UCSD-AML1 (cell line): ENCODE results near the gene ATXN1.

Source experiments
- DNase-seq: peaks from one replicate; lab custom pipeline; 2025; ENCODE audit not compliant: unreplicated experiment; lab: John Stamatoyannopoulos, UW

The ATXN1 gene

DNA sequence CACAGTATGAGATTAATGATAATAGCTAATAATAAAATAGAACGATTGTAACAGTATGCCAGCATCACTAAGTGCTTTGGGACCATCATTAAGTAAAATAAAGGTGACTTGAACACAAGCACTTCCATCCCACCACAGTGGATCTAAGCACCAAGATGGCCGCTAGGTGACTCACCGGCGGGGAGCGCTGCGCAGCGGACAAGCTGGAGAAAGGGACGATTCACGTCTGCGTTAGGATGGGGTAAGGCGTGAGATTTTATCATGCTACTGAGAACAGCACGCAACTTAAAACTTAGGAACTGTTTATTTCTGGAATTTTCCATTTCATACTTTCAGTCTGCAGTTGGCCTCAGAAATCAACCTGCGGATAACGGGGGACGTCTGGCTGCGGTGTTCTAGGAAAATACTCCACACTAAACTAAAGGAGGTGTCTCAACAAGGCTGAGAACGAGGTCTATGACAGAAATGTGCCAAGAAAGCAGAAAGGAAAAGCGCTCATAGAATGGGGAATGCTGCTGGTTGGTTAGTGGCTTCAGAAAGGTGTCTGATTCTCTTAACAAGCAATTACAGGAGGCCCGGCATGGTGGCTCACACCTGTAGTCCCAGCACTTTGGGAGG lies 408.3 kb downstream of the ATXN1 start:
- DNase-seq, result no peak

DNA sequence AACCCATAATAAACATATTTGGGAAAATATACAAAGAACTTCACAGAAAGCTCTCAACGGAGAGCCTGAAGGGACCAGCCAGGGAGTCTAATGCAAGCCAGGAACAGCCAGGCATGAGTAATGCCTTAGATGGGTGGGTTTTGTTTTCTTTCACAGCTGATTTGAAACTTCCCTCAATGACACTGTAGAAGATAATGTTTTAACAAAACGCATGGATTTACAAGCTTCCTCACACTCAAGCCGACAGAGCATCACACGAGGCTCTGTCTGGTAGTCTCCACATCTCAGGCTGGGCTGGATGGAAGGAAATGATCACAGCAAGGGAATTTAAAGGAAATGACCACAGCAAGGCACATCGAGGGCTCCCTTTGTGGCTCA lies 409.0 kb downstream of the ATXN1 start:
- DNase-seq, result no peak

DNA sequence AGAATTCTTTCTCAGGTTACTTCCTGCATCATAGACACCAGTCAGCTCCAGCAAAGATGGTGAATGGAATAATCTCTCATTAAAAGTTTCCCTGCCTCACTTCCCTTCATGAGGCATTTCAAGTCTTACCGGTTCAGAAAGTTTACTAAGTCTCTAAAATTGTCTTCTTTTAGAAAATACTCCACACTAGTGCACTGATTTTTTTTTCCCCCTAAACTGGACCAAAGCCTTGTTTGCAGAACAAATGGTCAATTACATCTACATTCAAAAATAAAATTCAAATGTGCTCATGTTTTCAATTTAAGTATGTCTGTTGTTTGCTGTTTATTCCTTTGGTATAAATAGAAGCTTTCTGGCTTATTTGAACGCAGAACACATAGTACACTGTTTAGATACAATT lies 411.7 kb downstream of the ATXN1 start:
- DNase-seq, result no peak

DNA sequence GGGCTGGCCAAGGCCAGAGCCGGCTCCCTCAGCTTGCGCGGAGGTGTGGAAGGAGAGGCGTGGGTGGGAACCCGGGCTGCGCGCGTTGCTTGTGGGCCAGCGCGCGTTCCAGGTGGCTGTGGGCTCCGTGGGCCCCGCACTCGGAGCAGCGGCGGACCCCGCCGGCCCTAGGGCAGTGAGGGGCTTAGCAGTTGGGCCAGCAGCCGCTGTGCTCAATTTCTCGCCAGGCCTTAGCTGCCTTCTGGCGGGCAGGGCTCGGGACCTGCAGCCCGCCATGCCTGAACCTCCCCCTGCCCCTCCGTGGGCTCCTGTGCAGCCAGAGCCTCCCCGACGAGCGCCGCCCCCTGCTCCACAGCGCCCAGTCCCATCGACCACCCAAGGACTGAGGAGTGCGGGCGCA lies 414.4 kb downstream of the ATXN1 start:
- no peak for DNase-seq

DNA sequence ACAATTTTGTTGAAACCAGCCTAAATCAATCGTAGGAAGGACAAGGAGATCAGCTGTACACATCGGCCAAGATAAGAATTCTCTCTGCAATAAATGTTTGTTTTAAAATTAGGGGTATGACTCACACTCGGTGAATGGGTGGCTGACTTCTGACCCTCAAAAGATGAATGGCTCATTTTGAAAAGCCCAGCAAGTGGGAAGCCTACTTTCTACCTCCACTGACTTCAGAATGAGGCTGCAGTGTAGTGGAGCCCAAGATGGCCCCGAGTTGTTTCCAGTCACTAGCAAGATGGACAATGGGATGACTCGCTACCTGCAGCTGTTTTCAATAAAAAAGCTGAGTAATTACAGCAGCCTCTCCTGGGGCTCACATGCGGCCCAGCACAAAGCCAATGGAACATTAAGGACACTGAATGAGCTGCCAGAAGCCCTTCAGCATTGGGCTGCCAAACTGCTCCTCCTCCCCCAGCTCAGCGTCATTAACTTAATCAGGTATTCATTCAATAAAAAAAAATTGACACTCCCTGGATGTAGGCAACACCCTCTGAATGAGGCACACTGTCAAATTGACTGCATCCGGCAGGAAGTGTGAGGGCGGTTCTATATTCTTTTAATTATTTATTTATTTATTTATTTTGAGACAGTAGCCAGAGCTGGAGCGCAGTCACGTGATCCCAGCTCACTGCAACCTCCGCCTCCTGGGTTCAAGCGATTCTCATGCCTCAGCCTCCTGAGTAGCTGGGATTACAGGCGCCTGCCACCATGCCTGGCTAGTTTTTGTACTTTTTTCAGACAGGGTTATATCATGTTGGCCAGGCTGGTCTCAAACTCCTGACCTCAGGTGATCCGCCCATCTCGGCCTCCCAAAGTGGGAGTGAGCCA lies 415.6 kb downstream of the ATXN1 start:
- DNase-seq, result no peak

DNA sequence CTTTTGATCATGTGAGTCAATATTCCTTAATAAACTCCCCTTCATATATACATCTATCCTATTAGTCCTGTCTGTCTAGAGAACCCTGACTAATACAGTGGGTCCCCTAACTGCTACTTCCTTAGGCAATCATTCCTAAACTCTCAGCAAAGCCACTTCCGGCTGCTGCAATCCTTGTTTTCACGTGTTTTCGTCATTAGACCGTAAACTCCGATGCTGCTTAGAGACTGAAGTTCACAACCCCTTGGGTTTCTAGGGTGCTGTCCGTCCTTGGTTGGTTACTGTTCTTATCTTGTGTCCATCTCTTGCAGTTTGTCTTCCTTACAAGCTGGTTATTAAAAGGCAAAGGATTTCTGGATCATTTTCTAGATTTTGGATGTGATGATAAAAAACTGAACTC lies 416.5 kb downstream of the ATXN1 start:
- DNase-seq, result no peak

DNA sequence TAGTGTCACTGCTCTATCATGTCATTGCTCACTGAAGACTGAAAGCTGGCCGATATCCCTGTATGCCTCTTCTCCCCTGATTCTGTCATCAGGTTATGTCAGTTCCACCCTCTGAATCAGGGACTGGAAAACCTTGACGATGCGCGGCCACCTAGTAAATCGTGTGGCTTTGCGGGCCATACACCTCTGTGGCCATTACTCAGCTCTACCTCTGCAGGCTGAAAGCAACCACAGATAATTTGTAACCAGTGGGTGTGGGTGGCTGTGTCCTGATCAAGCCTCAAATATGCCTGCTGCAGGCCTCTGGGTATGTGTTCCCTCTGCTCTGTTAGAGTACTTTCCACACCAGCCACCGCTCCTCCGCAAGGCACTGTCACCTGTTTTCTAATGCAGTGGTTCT lies 417.7 kb downstream of the ATXN1 start:
- DNase-seq, result no peak

DNA sequence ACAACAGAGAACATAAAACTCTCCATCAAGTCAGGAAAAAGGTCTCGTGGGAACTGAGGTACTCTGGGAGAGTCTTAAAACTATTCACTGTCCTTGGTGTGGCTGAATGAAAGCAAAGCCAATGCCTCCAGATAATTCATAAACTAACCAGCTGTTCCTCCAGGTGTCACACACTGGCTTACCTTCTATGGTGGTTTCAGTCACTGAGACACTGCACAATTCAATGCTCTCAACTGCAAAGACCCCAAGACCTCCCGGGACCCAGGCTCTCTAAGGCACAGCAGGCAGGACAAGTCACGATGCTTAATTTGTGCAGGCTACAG lies 422.0 kb downstream of the ATXN1 start:
- no peak for DNase-seq

DNA sequence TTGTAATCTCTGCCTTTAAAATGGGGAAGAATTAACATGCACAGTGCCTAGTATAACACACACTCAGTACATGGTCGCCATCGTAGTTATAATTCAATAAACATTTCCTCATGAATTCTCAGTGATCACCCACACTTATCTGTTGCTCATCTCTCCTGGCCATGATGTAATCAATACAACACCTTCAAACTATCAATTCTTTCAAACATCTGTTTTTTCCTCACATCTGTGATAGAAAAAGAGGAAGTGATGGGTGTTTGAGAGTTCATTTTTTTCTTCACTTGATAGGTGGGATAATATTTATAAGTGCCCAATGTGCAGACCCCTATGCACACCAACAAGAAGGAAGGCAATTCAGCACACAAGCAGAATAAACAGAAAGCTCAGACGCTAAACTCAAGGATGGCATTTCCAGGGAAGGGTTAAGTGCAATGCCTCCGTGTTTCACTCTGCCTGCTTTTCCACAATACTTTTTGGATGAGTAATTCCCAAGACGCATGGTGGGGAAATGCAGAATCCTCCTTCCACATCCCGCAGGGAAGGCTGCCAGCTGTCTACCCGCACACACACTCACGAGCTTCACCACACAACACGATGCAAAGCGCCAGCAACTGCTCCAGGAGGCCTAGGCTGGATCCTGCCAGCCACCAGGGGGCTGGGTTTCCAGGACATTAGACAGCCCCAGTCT lies 422.5 kb downstream of the ATXN1 start:
- no peak for DNase-seq

DNA sequence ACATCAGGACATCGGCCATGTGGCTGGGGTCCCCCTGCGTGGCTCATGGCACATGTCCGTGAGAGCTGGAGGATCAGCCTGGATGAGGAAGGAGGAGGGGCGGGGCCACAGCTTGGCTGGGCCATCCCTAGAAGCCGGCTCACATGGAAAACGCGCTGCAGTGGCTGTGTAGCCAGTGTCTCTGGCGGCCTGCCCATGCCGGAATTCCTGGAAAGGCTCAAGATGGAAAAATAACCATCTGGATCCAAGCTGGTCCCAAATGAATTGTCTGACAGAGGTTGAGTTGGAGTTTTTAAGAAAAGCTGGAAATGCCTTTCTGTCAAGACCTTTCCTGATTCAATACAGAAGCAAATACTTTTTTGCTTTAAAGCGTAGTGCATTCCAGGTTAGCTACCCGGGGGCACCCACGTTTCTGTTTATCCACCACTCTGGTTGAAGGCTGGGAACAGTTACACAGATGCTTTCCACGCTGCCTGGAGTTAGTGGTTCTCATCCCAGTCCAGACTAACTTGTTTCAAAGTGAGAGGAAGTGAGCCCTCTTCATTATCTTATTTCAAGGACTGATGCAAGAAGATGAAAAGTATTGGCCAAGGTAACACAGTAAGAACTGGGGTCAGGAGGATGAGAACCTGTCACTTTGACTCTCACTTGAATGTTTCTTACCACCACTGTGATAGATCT lies 423.8 kb downstream of the ATXN1 start:
- no peak for DNase-seq

DNA sequence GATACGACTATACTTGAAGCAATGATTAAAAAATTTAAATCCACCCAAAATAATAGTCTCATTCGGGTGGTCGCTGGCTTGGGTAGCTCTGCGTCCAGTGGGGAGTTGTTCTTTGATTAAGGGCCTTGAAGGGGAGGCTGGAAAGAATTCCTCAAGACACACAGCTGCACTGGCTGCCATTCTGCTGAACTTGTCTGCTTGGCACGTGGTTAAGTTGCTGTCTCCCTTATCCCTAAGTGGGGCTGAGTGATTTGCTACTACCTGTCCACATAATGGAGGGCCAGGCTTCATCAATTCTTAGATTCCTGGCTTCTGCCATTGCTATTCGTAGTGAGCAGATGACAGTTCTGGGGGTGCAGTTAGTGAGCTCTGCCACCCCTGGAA lies 424.4 kb downstream of the ATXN1 start:
- DNase-seq, result no peak

DNA sequence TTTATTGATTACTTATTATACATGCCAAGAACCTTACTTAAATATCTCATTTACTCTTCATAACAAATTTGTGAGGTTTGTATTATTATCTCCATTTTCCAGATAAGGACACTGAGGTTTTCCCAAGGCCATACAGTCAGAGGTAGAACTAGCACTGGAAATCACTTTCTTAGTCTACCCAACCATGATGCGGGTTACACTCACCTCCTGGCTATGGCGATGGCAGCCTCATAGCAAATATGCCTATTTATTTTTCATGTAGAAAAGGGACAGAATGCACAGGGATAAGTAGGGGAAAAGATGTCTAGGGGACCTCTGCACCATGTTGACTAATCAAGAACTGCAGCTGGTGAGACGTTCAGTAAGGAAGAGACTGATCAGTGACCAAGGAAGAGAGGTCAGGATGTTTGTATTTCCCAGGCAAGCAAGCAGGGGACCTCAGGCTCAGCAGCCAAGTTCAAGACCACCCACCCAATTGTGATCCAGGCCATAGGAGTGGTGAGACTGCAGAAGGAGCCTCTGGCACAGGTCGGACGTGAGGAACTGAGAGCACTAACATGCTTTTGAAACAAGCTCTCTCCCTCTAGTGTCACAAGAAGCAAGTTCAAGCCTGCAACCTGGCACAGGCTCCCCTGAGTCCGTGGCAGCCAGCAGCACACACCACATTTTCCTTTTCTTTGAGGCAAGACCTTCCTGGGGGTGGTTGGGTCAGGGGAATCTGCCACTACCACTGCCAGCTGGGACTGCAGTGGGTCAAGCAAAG lies 425.0 kb downstream of the ATXN1 start:
- no peak for DNase-seq

DNA sequence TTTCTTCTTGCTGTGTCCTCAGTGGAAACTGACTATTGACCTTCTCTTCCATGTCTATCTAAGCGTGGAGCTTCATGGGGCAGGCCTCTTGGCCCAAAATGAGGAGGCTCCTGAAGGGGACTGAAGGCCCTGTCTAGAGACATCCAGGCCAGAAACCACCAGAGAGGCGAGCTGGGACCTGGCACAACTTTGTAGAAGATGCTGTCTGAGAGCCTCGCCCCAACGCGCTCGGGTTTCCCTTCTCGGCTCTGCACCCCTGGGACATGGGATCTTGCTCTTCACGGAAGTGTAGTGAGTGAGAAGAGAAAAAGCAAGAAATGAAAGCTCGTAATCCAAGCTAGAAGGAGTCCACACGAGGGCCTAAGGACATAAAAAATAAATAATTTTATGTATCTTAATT lies 426.1 kb downstream of the ATXN1 start:
- no peak for DNase-seq

DNA sequence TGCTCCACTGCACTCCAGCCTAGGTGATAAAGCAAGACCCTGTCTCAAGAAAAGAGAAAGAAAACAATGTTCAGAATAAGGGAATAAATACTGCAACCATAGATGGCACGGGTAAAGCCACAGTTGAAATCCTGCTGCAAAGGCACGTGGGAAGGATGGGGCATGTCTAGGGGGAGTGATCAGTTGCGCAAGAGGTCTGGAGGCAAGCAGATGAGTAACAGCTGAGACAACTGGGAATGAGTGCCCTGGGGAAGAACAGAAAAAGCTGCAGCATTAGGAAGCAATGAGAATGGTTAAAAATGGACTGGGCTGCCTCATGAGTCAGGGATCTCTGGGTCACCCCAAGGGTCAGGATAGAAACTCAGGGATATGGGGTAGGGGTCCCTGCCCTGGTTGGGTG lies 426.6 kb downstream of the ATXN1 start:
- DNase-seq, result no peak

DNA sequence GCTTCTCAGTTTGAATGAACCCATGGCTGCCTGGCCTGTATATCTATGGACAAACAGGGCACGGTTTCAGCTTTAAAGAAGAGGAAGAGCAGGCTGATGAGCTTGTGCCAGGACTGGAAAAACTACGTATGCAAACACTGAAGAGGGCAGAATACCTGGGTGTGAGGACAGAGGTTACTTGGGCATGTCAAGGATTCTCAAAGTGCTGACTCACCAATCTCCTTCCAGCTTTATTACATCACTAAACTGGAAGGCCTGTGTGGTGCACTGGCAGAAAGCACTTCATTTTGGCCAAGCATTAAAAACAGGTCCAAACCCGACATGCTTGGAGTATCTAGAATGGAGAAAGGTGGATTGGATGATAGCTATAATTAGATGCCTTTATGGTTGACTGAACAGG lies 427.7 kb downstream of the ATXN1 start:
- DNase-seq, result no peak

DNA sequence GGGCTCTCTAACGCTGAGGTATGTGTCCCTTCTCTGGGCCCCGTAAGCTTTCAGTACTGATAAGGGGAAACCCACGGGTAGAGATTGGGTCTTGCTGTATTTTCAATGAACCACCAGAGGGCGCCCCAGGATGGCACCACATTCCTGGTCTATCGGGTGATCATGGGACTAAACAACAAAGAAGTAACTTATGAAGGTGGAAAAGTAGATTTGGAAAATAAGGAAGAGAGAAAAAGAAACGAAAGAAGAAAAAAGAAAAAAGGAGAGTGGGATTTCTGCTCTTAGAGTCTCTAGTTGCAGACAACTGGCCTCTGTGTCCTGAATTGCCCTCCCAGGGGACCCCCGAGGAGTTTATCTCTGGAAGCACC lies 429.1 kb downstream of the ATXN1 start:
- DNase-seq, result peak; percentile 58

DNA sequence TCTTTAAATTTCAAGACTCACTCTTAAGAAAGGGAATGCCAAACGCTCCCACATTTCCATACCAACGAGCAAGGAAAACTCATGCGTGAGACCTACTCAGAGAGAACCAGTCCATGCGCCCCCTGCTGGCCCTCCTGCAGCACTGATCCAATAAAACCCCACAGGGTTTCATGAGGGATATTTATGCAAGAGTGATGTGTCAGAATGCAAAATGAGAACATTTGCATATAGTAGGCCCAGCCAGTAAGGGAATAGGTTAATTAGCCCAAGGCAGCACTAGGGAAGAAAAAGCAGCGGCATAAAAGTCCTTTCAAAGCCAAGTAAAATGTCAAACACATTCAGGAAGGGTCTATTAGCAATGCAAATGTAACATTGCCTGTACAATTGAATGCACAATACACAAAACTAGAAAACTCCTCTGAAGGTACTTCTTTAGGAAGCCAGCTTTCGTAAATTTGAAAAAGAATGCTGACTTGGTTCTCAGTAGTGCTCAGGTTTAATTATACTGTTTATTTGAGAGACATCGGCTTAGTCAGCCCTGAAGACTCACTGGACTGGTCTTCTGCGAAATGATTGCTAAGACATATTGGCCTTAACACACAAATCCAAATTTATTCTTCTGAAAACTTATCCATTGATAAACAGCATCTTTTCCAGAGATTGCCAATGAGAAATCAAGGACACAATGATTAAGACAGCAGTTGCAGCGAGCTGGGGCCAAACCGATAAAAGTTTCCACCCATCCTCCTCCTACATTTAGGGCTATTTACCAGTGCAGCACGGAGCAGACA lies 429.7 kb downstream of the ATXN1 start:
- DNase-seq, result peak; percentile 36

DNA sequence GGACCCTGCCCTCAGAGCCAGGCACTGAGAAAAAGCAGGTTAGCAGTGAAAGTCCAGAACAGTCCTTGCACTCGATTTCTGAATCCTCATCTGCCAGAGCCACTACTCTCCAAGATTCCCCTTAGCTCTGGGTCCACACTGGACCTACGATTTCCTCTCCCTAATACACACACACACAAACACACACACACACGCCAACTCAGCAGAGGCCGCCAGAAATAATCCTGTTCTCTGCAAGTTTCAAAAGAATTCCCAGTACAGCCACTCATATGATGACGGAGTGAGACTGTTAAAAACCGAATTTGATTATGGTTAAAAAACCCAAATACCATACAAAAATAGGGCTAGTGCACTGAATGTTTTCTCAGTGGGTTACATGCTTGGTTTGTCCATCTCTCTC lies 432.0 kb downstream of the ATXN1 start:
- DNase-seq, result no peak

DNA sequence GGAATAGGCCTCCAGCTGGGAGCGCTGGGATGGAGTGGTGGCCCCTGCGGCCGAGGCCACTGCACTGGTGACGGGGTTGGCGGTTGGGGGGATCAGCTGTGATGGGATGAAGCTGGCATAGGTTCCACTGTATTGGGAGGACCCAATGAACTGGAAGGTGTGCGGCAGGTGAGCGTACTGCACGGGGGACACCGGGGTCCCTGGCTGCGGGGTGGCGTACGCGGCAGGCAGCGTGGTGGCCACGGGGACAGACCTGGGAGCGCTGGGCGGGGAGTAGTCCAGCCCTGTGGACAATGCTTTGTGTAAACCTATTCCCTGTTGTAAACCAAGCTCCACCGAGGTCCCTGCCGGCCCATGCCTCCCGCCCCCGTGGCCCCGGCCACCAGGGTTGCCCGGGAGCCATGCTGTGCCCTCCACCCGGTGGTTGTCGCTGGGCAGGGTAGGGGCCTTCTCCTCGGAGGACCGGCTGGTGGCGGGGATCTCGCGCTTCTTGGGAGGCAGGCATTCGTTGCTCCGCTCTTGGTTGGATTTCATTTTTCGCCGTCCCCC lies 433.4 kb downstream of the ATXN1 start:
- no peak for DNase-seq
